Caco-2 (cell line): ENCODE measurements around the gene BMPR1B. TPM values are rescaled to one million over a fixed set of nuclear protein-coding genes. Genes with fewer than 3 reads are reported as not detected.

Experiments
- BruUV-seq: library from RNA; stranded (reverse); fragments of 400-500 nt; replicated peaks from 2 replicates; lab custom pipeline; 2021; lab: Mats Ljungman, UMichigan
- CTCF ChIA-PET: fragments of 300-600 bp; sonication (Branson Sonifier 250); formaldehyde crosslinking; loops from one replicate; lab custom pipeline; 2022; ENCODE audit warnings: antibody characterized with exemption; lab: Charles Lee
- POLR2A ChIA-PET: fragments of 300-600 bp; sonication (Branson Sonifier 250); formaldehyde crosslinking; loops from one replicate; lab custom pipeline; 2022; ENCODE audit warnings: antibody characterized with exemption; lab: Charles Lee
- DNase-seq, 2 experiments: peaks; one replicate each; pipeline versions ENCODE4 v3.0.0 to v3.0.0-alpha.2; 2020 to 2022
- H3K27me3 ChIP-seq: replicated peaks from 2 replicates; pipeline ENCODE4 v1.6.0; 2011; ENCODE audit warnings: low read length; ENCODE audit not compliant: control insufficient read depth, insufficient read depth
- H3K36me3 ChIP-seq: 2 replicates; pipeline ENCODE4 v1.5.1; 2011; ENCODE audit warnings: low read length; ENCODE audit not compliant: control insufficient read depth, insufficient read depth
- H3K4me1 ChIP-seq: fragments of 250-450 bp; sonication (Bioruptor Pico); 2 replicates; pipeline ENCODE4 v1.5.1; 2020; ENCODE audit warnings: mild to moderate bottlenecking
- H3K4me3 ChIP-seq: 2 replicates; pipeline ENCODE4 v1.5.1; 2011; ENCODE audit warnings: low read depth, mild to moderate bottlenecking, control low read depth, low read length
- H3K9me3 ChIP-seq: fragments of 250-450 bp; sonication (Bioruptor Pico); 2 replicates; pipeline ENCODE4 v1.5.1; 2020; ENCODE audit warnings: mild to moderate bottlenecking, moderate library complexity
- H3K27ac Mint-ChIP-seq: one replicate; pipeline ENCODE4 v1.8.0; 2022; ENCODE audit warnings: mixed read lengths; ENCODE audit not compliant: unreplicated experiment
- H3K27me3 Mint-ChIP-seq: one replicate; pipeline ENCODE4 v1.8.0; 2022; ENCODE audit warnings: mixed read lengths; ENCODE audit not compliant: insufficient read depth, unreplicated experiment
- H3K36me3 Mint-ChIP-seq: one replicate; pipeline ENCODE4 v1.8.0; 2022; ENCODE audit warnings: mild to moderate bottlenecking, mixed read lengths; ENCODE audit not compliant: insufficient read depth, unreplicated experiment
- H3K4me1 Mint-ChIP-seq: one replicate; pipeline ENCODE4 v1.8.0; 2022; ENCODE audit warnings: low read depth, mixed read lengths; ENCODE audit not compliant: unreplicated experiment
- H3K4me3 Mint-ChIP-seq: one replicate; pipeline ENCODE4 v1.8.0; 2022; ENCODE audit warnings: mild to moderate bottlenecking, moderate library complexity, mixed read lengths; ENCODE audit not compliant: unreplicated experiment
- H3K9me3 Mint-ChIP-seq: one replicate; pipeline ENCODE4 v1.8.0; 2022; ENCODE audit warnings: mixed read lengths; ENCODE audit not compliant: unreplicated experiment
- intact Hi-C: fragments of 100-400 bp; cut with micrococcal nuclease; formaldehyde crosslinking; loops from one replicate; pipeline ENCODE4 v1.10.0; 2022; ENCODE audit not compliant: unreplicated experiment
- total RNA-seq: library from RNA; stranded (reverse); gene quantifications from 2 replicates; pipeline ENCODE4 v1.2.3, GENCODE V29; 2022
- TF ChIP-seq, protein P1 (sequence below), 2 experiments: fragments of 200-600 bp in 1 of 2; IDR thresholded peaks; 1 replicate in 1 of 2; 2 replicates in 1 of 2; pipeline versions ENCODE4 v1.5.1 to v1.8.0; 2011 to 2022; ENCODE audit warnings: antibody characterized with exemption in 1 of 2, control low read depth in 1 of 2, inconsistent platforms in 1 of 2, low read depth in 1 of 2, low read length in 1 of 2, mild to moderate bottlenecking in 1 of 2, moderate library complexity in 1 of 2; ENCODE audit not compliant: insufficient read depth in 1 of 2, severe bottlenecking in 1 of 2, unreplicated experiment in 1 of 2

BMPR1B gene
- total RNA-seq, 1 experiment from 2014 or later = 8.7 TPM

DNA sequence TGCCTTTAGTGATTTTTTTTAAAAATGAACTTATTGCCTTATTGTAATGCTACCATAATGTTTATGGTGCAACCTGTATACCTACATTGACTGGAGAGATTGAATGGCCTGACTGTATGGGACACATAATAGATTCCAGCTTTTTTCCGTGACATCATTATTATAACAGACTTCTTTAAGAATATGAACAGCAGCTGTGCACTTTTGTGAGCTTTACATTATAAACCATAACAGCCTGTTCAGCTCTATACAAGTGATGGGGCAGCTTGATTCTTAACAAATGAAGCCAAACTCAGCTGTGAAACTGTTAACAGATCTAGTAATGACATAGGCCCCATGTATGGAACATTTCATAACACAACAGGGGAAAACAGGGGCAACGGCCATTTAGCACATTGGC lies 187.0 kb downstream of the BMPR1B start:
- CTCF ChIA-PET = no interaction called here
- no peak overlapping the region for H3K4me3 Mint-ChIP-seq
- intact Hi-C loops = loop anchor here (5.0 kb wide), 1 partner anchor 187 kb away; the partner anchor contains the start of gene BMPR1B
- H3K36me3 Mint-ChIP-seq = no peaks in the 10 kb centered on the region
- no peaks in the 10 kb centered on the region for H3K36me3 ChIP-seq
- H3K27me3 ChIP-seq = no peaks in the 10 kb centered on the region
- no peak for DNase-seq
- BruUV-seq = no TSS peak
- POLR2A ChIA-PET = no interaction called here
- no peak overlapping the region for H3K27ac Mint-ChIP-seq
- H3K27me3 Mint-ChIP-seq = no peaks in the 10 kb centered on the region
- no peaks in the 10 kb centered on the region for H3K9me3 Mint-ChIP-seq
- no peaks in the 10 kb centered on the region for H3K9me3 ChIP-seq
- peaks cover 8% of the 10 kb centered on the region; the same call in 1 of the 2 replicates for H3K4me1 ChIP-seq
- H3K4me1 Mint-ChIP-seq = peaks cover 17% of the 10 kb centered on the region
- no peak overlapping the region for H3K4me3 ChIP-seq
- TF ChIP-seq, protein P1, sequence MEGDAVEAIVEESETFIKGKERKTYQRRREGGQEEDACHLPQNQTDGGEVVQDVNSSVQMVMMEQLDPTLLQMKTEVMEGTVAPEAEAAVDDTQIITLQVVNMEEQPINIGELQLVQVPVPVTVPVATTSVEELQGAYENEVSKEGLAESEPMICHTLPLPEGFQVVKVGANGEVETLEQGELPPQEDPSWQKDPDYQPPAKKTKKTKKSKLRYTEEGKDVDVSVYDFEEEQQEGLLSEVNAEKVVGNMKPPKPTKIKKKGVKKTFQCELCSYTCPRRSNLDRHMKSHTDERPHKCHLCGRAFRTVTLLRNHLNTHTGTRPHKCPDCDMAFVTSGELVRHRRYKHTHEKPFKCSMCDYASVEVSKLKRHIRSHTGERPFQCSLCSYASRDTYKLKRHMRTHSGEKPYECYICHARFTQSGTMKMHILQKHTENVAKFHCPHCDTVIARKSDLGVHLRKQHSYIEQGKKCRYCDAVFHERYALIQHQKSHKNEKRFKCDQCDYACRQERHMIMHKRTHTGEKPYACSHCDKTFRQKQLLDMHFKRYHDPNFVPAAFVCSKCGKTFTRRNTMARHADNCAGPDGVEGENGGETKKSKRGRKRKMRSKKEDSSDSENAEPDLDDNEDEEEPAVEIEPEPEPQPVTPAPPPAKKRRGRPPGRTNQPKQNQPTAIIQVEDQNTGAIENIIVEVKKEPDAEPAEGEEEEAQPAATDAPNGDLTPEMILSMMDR (IDR thresholded peaks at IDR 0.05; ENCODE audit: insufficient read depth in 1 of 2, low read depth in 1 of 2, low read length in 1 of 2, severe bottlenecking in 1 of 2, unreplicated experiment in 1 of 2) = no peak

DNA sequence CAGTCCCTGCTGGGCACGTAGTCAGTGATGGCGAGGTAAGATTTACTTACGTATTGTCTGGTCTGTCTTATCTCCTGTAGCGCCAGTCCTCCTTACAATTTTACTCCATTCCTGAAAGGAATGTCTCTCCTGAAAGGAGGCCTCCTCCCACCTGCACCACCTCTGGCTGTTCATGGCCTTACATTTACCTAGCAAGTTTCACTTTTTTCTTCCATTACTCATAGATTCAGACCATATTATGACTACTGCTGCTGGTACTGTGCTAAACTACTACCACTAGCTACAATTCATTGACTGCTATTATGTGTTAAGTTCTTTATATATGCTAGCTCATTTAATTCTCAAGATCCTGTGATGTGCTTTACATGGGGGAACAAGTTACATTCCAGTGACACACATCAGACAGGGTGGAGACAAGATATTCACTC lies 189.9 kb downstream of the BMPR1B start:
- CTCF ChIA-PET = interaction anchor here (0.6 kb wide), 1 partner anchor 244 kb away, joined by 4 read pairs; no protein-coding TSS in a partner anchor
- Mint-ChIP-seq H3K27me3 (no peaks in the 10 kb centered on the region), H3K27ac (peak overlapping the region; percentile 55), H3K9me3 (peaks cover 11% of the 10 kb centered on the region), H3K4me1 (peaks cover 17% of the 10 kb centered on the region), H3K36me3 (no peaks in the 10 kb centered on the region), H3K4me3 (peak overlapping the region; percentile 62)
- TF ChIP-seq, protein P1 (IDR thresholded peaks at IDR 0.05; ENCODE audit: insufficient read depth in 1 of 2, low read depth in 1 of 2, low read length in 1 of 2, severe bottlenecking in 1 of 2, unreplicated experiment in 1 of 2) = peak in 1 of 2 experiments; percentile 7
- no peaks in the 10 kb centered on the region for H3K36me3 ChIP-seq
- no peaks in the 10 kb centered on the region for H3K9me3 ChIP-seq
- intact Hi-C loops = loop anchor here (5.0 kb wide), 1 partner anchor 190 kb away; the partner anchor contains the start of gene BMPR1B
- H3K4me1 ChIP-seq = peaks cover 8% of the 10 kb centered on the region; the same call in 1 of the 2 replicates
- DNase-seq = peak; percentile 45 to 61
- no peak overlapping the region for H3K4me3 ChIP-seq
- no TSS peak for BruUV-seq
- POLR2A ChIA-PET = no interaction called here
- H3K27me3 ChIP-seq = no peaks in the 10 kb centered on the region

DNA sequence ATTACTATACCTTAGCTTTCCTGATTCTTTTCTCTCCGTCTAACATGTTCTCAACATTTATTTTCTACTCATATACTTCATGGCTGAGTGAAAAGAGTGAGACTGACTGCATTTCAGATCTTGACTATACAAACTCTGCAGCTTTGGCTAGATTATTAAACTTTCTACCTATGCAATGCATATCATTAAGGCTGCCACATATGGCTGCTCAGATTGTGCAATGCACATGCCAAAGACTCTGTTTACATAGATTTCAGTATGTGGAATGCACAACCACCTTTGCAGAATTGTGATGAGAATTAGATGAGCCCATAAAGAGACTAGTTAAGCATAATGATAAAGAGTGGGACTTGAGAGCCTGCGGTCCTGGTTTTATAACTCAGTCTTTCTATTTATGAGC lies 196.5 kb downstream of the BMPR1B start:
- BruUV-seq = no TSS peak
- no peaks in the 10 kb centered on the region for H3K27me3 ChIP-seq
- intact Hi-C loops = loop anchor here (2.0 kb wide), 1 partner anchor 131 kb away; no protein-coding TSS in a partner anchor
- no peak for DNase-seq
- H3K27ac Mint-ChIP-seq = peak overlapping the region; percentile 14
- ChIA-PET POLR2A (interaction anchor here (0.6 kb wide), 1 partner anchor 268 kb away, joined by 3 read pairs; no protein-coding TSS in a partner anchor), CTCF (no interaction called here)
- H3K4me1 Mint-ChIP-seq = peaks cover 15% of the 10 kb centered on the region
- peaks cover 11% of the 10 kb centered on the region for H3K9me3 Mint-ChIP-seq
- TF ChIP-seq, protein P1 (IDR thresholded peaks at IDR 0.05; ENCODE audit: insufficient read depth in 1 of 2, low read depth in 1 of 2, low read length in 1 of 2, severe bottlenecking in 1 of 2, unreplicated experiment in 1 of 2) = no peak
- H3K9me3 ChIP-seq = no peaks in the 10 kb centered on the region
- H3K4me3 ChIP-seq = no peak overlapping the region
- H3K4me1 ChIP-seq = no peaks in the 10 kb centered on the region; the same call in 1 of the 2 replicates
- no peaks in the 10 kb centered on the region; the same call in 1 of the 2 replicates for H3K36me3 ChIP-seq
- no peaks in the 10 kb centered on the region for H3K27me3 Mint-ChIP-seq
- no peak overlapping the region for H3K4me3 Mint-ChIP-seq
- H3K36me3 Mint-ChIP-seq = peaks cover 6% of the 10 kb centered on the region
